GM12873 (cell line): ENCODE data around the gene NACA.

Source experiments
- TF ChIP-seq, protein P1 (sequence below): IDR thresholded peaks from 2 replicates; pipeline ENCODE4 v1.5.1; 2012; ENCODE audit warnings: low read depth, mild to moderate bottlenecking, moderate library complexity, low read length, control low read depth; ENCODE audit not compliant: insufficient read depth; ENCODE audit errors: missing control alignments

NACA gene

DNA sequence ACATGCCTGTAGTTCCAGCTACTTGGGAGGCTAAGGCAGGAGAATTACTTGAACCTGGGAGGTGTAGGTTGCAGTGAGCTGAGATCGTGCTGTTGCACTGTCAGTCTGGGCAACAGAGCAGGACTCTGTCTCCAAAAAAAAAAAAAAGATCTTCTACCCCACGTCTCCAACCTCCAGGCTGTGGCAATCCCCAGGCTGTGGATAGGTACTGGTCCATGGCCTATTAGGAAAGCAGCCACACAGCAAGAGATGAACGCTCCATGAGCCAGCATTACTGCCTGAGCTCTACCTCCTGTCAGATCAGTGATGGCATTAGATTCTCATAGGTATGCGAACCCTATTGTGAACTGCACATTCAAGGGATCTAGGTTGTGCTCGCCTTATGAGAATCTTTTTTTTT is 30.9 kb downstream of the NACA start:
- TF ChIP-seq, protein P1, sequence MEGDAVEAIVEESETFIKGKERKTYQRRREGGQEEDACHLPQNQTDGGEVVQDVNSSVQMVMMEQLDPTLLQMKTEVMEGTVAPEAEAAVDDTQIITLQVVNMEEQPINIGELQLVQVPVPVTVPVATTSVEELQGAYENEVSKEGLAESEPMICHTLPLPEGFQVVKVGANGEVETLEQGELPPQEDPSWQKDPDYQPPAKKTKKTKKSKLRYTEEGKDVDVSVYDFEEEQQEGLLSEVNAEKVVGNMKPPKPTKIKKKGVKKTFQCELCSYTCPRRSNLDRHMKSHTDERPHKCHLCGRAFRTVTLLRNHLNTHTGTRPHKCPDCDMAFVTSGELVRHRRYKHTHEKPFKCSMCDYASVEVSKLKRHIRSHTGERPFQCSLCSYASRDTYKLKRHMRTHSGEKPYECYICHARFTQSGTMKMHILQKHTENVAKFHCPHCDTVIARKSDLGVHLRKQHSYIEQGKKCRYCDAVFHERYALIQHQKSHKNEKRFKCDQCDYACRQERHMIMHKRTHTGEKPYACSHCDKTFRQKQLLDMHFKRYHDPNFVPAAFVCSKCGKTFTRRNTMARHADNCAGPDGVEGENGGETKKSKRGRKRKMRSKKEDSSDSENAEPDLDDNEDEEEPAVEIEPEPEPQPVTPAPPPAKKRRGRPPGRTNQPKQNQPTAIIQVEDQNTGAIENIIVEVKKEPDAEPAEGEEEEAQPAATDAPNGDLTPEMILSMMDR, result no peak

DNA sequence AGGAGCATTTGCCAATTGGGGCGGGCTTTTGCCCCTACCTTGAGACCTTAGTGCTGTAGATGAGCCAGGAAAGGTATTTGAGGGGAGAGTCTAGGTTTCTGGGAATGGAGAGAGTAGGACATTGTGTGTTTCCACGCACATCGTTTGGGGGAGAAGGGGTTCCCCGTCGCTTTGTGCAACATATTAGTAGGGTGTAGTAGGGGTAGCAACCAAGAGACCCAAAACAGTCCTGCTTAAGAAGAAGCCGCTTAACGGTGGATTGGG is 36.3 kb downstream of the NACA start:
- TF ChIP-seq, protein P1, result no peak

DNA sequence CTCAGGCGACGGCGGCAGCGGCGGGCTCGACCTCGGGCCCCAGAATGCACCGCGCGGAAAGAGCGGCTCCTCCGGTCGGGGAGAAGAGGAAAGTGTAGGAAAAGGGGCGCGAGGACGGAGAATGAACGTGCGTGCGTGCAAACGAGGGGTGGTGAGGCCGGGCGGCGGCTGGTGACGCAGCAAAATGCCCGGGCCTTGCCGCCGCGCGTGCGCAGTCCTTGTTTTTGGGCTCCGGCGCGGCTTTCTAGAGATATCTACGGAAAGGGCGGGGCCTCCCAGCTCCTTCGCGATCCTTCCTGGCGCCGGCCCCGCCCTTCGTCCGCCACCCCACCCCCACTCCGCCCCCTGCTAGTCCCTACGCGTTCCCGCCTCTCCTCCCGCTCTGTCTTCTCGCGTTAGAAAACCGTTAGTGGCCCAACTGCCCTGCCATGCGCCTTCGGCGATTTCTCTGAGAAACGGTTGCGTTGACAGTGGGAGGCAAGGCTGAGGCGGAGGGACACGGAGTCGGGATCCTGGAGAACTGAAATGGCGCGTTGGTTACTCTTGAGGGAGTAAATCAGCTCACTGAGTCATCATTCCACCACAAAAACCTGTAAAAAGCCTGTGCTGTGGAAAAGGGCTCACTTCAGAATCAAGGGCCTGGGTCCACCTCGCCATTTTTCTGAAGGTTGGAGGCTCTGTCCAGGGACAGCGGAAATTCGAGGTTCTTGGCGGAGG is 36.8 kb downstream of the NACA start, which contains the start of gene PTGES3:
PTGES3 (minus strand) TSS at position 156 of the 717 bp plus-strand sequence. CDS start 285 bp downstream, outside the sequence.
- TF ChIP-seq, protein P1, result no peak

DNA sequence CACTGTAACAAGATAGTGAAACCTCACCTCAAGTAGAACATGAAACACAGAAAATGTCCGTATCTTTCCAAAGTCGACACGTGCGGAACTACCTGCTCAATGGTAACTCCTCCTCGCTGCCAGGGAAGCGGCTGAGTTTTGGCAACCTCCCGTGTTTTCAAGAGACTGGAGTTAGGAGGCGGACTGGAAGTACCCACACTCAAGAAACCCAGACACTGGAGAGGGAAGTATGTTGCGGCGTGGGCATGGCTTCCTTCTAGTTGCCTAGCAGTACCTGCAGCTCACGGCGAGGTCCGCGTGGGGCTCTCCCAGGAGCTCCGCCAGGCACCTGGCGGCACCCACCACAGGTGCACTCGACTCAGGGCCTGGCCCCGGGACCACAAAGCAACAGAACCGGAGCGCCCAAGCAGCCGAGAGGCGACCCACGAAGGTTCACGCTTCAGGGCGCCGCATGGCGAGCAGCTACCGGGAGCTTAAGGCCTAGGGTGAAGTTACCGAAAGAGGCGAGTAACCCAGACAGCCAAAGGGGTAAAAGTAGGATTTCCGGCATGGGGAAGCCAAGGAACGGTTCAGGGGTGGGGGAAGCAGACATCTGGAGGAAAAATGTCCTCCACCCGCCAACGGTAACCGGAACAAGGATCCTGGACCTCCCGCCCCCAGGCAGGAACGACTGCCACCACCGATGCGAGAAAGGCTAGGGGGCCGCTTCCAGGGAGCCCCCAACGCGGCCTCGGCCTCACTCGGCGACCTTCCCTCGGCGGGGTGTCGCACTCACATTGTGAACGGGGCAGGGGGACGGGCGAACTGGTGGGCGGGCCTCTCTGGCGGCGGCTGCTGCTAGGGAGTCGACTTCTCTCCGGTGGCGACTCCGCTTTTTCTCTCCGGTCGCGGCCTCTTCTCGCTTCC is 37.6 kb downstream of the NACA start:
- TF ChIP-seq, protein P1, result no peak

DNA sequence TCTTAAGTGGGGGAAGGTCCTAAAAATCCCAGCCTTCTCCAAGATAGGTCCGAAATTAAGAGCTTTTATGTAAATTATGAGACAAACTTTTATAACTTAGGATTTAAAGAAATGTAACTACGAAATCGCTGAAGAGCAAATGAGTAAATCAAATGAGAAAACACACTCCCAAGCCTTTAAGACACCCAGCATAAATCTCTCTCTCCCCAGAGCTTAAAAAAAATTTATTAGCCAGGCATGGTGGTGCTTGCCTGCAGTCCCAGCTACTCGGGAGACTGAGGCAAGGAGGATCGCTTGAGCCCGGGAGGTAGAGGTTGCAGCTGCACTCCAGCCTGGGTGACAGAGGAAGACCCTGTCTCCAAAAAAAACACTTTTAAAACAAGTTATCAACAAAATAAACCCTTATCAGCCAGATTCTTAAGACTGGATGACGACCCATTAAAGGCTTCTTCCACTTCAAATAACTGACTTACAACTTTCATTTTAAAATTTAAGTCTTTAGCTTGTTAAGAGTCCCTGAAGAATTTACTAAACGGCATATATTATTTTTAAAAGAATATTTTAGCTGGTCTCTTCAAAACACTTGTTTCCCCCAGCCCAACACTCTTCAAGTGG is 40.2 kb downstream of the NACA start:
- TF ChIP-seq, protein P1, result no peak

DNA sequence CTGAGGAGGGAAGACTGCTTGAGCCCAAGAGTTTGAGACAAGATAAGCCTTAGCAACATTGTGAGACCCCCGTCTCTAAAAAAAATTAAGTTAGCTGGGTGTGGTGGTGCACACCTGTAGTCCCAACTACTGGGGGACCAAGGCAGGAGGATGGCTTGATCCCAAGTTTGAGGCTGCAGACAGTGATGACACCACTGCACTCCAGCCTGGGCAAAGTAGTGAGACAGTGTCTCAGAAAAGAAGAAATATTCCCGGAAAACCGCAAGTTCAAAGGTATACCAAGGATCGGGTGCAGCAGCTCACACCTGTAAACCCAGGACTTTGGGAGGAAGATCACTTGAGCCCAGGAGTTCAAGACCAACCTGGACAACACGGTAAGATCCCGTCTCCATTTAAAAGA is 42.8 kb downstream of the NACA start:
- TF ChIP-seq, protein P1, result no peak
